Tibial nerve (tissue), 4 donors: Measurements from ENCODE around the gene PTGES3.

Experiments
- CTCF ChIP-seq, 5 experiments: fragments of 200-600 bp in 3 of 5; fragments of 450-650 bp in 2 of 5; sonication (generic) in 3 of 5; IDR thresholded peaks; one replicate each; pipeline ENCODE4 v1.5.1; 2016 to 2019; ENCODE audit warnings: antibody characterized with exemption in 5 of 5, mild to moderate bottlenecking in 3 of 5, moderate library complexity in 2 of 5
- EP300 ChIP-seq, 2 donors: sonication (generic); formaldehyde crosslinking; IDR thresholded peaks; one replicate each; pipeline ENCODE4 v1.6.1; 2017; ENCODE audit warnings: antibody characterized with exemption in 2 of 2, mild to moderate bottlenecking in 1 of 2
- POLR2A ChIP-seq, 2 donors: fragments of 450-650 bp; IDR thresholded peaks; one replicate each; pipeline ENCODE4 v1.6.1; 2017; ENCODE audit warnings: antibody characterized with exemption in 2 of 2, mild to moderate bottlenecking in 2 of 2, moderate library complexity in 2 of 2

- no peak for TF ChIP-seq CTCF (IDR thresholded peaks at IDR 0.05)
- TF ChIP-seq POLR2A (IDR thresholded peaks at IDR 0.05), result no peak
- TF ChIP-seq EP300 (IDR thresholded peaks at IDR 0.05), result no peak
Measured at GRCh38 chr12:56671608-56672007, 16.5 kb downstream of the PTGES3 start.
